WI38 (cell line): ENCODE results near the gene CNTN5.

Experiments used
- H3K4me3 ChIP-seq: 2 replicates; pipeline ENCODE4 v1.5.1; 2011; ENCODE audit warnings: low read depth, mild to moderate bottlenecking, control low read depth, low read length
- CTCF ChIP-seq: IDR thresholded peaks from 2 replicates; pipeline ENCODE4 v1.5.1; 2012; ENCODE audit warnings: low read depth, mild to moderate bottlenecking, control low read depth, low read length

The CNTN5 gene

GRCh38 chr11:99197477-99197876 is 176.7 kb downstream of the CNTN5 start:
- no peak for TF ChIP-seq CTCF
- H3K4me3 ChIP-seq = no peak overlapping the region

GRCh38 chr11:99198215-99198614 is 177.5 kb downstream of the CNTN5 start:
- H3K4me3 ChIP-seq = no peak overlapping the region
- no peak for TF ChIP-seq CTCF

GRCh38 chr11:99199341-99199740 is 178.6 kb downstream of the CNTN5 start:
- no peak for TF ChIP-seq CTCF
- H3K4me3 ChIP-seq = no peak overlapping the region

- no peak for TF ChIP-seq CTCF
- H3K4me3 ChIP-seq = no peak overlapping the region
These were observed 180.0 kb downstream of the CNTN5 start for GRCh38 chr11:99200720-99201119.

GRCh38 chr11:99208813-99209212 is 188.1 kb downstream of the CNTN5 start:
- no peak overlapping the region for H3K4me3 ChIP-seq
- TF ChIP-seq CTCF = no peak

DNA sequence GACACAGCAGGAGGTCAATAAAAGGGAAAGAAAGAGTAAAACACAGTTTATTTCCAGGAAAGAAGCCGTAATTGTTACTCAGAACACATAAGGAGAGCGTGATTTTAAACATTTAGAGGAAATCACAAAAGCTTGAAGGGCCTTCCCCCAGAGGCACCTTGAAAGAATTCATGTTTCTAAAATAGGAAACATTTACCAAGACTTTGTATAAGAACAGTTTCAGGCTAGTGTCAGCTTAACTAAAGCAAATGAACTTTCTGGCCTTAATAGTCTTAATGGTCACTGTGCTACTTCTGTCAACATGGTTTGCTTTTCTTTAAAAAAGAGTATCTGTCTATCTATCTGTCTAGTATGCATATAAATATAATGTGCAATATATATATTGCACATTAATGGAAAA is 208.8 kb downstream of the CNTN5 start:
- H3K4me3 ChIP-seq = no peak overlapping the region
- no peak for TF ChIP-seq CTCF

GRCh38 chr11:99234534-99234933 is 213.8 kb downstream of the CNTN5 start:
- no peak for TF ChIP-seq CTCF
- no peak overlapping the region for H3K4me3 ChIP-seq

DNA sequence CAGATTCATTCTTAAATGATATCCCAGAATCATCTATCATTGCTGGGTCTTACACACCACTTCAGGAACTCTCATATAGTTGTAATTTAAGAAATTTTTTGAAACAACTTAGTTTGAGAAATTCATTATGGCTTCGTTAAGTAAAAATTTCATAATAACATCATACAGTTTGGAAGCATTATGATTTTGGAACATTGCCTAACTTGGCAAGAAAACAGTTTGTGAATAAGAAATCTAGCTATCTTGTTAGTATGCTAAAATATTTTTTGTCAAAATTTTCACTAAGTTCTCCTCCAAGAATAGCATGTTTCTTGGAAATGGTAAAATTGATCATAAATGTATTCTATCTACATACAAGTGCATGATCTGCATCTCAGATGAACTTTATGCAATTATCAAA is 217.7 kb downstream of the CNTN5 start:
- no peak overlapping the region for H3K4me3 ChIP-seq
- no peak for TF ChIP-seq CTCF
